ENCODE results near the gene MAEL.

MAEL gene

GRCh38 chr1:167056529-167057231 is 67.6 kb downstream of the MAEL start:
- DNase-seq (ENCODE audit: low spot score) = no peak

DNA sequence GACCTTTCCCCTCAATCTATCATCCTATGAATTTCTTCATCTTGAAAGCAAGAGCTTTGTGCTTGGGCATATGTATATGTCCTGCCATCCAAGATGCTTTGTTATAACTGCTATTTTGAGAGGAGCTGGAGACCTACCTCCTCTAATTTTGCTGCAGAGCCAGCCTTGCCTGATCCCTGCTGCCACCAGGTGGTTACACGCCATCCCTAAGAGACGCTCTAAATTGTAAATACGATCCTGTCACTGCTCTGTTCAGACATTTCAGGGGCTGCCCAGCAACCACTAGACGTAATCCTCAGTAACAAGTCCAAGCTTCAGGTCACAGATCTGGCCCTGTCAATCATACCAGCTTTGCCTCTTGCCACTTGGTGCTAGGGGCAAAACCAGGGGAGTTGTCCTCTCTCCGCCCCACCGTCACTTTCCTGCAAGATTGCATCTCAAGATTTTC is 68.2 kb downstream of the MAEL start:
- DNase-seq (ENCODE audit: low spot score) = peak; percentile 44

GRCh38 chr1:167059045-167059808 is 70.1 kb downstream of the MAEL start:
- peak; percentile 40 for DNase-seq (ENCODE audit: low spot score)

DNA sequence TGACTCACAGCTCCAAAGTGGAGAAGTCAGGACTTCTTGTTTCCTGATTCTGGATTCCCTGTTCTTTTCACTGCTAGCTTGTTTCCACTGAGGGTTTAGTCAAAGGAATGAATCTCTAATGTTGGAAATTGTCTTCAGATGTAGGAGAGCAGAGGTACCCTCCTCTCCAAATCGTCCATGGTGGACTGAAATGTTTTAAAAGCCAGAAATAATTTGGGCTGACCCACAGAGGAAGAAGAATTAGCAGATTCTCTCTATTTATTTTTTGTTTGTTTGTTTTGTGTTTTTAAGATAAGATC is 70.7 kb downstream of the MAEL start:
- DNase-seq (ENCODE audit: low spot score) = no peak

- DNase-seq (ENCODE audit: low spot score) = no peak
These were observed 71.3 kb downstream of the MAEL start for GRCh38 chr1:167060141-167061072.

DNA sequence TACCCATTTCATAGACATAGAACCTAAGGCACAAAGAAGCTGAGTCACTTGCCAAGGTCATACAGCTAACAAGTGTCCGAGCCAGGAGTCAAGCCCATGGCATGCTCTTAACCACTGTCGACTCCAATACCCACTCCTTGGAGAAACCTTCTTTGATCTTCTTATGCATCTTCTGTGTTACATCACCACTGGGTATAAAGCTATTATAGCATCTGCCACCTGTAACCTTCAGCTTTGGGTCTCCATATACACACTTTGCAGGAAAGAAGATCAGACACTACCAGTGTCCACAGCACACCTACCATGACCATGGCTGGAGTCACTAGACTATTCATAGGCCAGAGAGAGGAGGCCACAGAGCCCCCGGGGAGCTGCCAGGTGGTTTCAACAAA is 72.0 kb downstream of the MAEL start:
- no peak for DNase-seq (ENCODE audit: low spot score)

DNA sequence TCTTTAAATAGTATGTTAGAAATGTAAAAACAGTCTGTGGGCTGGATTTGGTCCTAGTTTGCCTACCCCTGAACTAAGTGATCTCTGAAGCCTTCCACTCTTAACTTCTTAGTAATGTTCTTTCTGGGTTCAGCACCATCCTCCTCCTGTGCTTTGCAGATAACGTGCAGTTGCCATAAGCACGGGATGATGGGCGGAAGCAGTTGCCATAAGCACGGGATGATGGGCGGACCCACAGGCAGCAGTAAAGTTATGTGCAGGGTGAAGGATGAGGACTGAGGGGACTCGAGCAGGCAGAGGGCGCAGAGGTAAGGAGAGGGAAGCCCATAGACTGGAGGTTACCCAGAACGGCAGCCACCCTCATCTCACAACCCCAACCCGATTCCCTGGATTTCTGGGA is 75.5 kb downstream of the MAEL start:
- DNase-seq (ENCODE audit: low spot score) = no peak

GRCh38 chr1:167065471-167065870 is 76.4 kb downstream of the MAEL start:
- DNase-seq (ENCODE audit: low spot score) = no peak

GRCh38 chr1:167066333-167067122 is 77.4 kb downstream of the MAEL start:
- DNase-seq (ENCODE audit: low spot score) = peak; percentile 70

GRCh38 chr1:167067904-167068303 is 78.8 kb downstream of the MAEL start:
- DNase-seq (ENCODE audit: low spot score) = no peak

DNA sequence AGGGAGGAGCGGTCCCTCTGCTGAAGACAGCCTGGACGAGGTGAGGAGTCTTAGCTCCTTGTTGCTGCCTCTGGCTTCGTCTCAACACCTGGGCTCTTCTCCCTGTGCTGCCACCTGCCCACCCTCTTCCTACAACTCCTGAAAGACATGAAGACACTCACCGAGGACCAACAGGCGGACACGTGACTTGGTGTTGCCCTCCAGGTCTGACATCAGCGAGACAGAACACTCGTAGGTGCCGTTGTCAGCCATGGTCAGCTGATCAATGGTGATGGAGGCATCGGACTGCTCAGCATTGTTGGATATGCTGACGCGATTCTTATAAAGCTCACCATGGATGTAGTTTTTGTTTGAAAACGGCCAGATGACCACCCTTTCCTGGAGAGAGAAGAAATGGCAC is 79.7 kb downstream of the MAEL start:
- no peak for DNase-seq (ENCODE audit: low spot score)

GRCh38 chr1:167071286-167071685 is 82.2 kb downstream of the MAEL start:
- DNase-seq (ENCODE audit: low spot score) = no peak

Data from HuH-7.5 (cell line).